Skeletal muscle satellite cell (primary cell): ENCODE data around the gene ALOX12.
A peak's percentile ranks its signal among the peaks of the same experiment; 100 is the strongest.

Experiments used
- H3K27me3 ChIP-seq: 2 replicates; pipeline ENCODE4 v1.7.0; 2013; ENCODE audit warnings: low read length; ENCODE audit not compliant: control insufficient read depth, insufficient read depth
- H3K36me3 ChIP-seq: 2 replicates; pipeline ENCODE4 v1.7.0; 2013; ENCODE audit warnings: mild to moderate bottlenecking, control low read depth, low read length; ENCODE audit not compliant: insufficient read depth
- H3K4me1 ChIP-seq: 2 replicates; pipeline ENCODE4 v1.7.0; 2013; ENCODE audit warnings: low read length; ENCODE audit not compliant: control insufficient read depth, insufficient read depth
- H3K4me2 ChIP-seq: 2 replicates; pipeline ENCODE4 v1.7.0; 2013; ENCODE audit warnings: mild to moderate bottlenecking, low read length
- H3K4me3 ChIP-seq: 2 replicates; pipeline ENCODE4 v1.7.0; 2013; ENCODE audit warnings: low read length
- H3K9ac ChIP-seq: 2 replicates; pipeline ENCODE4 v1.7.0; 2013; ENCODE audit warnings: mild to moderate bottlenecking, low read depth, low read length, moderate library complexity
- H3K9me3 ChIP-seq: replicated peaks from 2 replicates; pipeline ENCODE4 v1.7.0; 2013; ENCODE audit warnings: mild to moderate bottlenecking, control low read depth, low read length

ALOX12 gene

DNA sequence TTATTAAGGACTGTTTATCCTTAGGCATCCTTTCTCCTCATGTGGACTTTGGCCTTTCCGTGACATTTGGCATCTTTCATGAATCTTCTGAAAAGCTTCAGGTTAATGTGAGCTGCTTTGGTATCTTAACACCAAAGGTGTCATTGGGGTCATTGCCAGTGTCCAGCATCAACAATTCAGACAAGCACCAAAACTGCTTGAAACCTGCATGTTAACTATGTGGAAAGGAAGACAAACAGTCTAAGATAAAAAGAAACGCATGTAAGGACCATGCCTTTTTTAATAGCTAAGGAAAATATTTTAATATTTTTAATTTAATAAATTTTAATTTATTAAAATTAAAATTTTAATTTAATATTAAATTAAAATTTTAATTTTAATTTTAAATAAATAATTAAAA lies 7.9 kb downstream of the ALOX12 start:
- Histone ChIP-seq H3K4me2 (no peak overlapping the region), H3K27me3 (no peaks in the 10 kb centered on the region), H3K9ac (no peak overlapping the region), H3K4me1 (no peaks in the 10 kb centered on the region), H3K4me3 (no peak overlapping the region), H3K36me3 (peaks cover 44% of the 10 kb centered on the region), H3K9me3 (no peaks in the 10 kb centered on the region)

DNA sequence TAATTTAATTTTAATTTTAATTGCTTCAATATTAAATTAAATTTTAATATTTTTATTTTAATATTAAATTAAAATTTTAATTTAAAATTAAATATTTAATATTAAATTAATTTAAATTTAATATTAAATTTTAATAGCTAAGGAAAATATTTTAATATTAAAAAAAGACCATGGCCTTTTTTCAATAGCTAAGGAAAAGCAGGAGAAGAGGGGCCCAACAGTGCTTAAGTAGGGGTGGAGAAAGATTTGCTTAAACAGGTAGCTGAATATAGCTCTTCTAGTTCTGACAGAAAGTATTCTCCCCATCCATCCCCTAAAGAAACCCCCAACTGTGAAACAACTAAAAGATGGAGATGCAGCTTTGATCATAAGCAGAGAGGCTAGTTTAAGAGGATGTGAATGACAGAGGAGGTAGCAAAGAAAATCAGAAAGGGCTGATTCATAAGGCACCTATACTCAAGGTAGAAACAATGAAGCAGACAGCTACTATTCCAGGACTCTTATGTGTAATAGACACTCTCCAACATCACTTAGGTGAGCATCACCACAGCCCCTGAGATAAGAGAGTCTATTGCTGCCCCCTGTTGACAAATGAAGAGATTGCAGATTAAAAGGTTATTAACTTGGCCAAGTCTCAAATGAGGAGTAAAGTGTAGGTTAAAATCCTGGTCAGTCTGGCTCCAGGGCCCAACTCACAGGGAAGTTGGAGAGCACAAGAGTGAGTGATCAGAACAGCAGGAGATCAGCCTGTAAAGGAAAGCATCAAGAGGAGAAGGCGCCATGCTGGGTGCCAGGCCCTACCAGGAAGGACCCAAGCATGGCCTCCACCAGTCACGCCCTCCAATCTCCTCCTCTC lies 8.8 kb downstream of the ALOX12 start:
- no peak overlapping the region for H3K4me3 ChIP-seq
- no peaks in the 10 kb centered on the region for H3K27me3 ChIP-seq
- no peak overlapping the region for H3K4me2 ChIP-seq
- H3K36me3 ChIP-seq = peaks cover 36% of the 10 kb centered on the region
- H3K4me1 ChIP-seq = no peaks in the 10 kb centered on the region
- no peak overlapping the region for H3K9ac ChIP-seq
- no peaks in the 10 kb centered on the region for H3K9me3 ChIP-seq

DNA sequence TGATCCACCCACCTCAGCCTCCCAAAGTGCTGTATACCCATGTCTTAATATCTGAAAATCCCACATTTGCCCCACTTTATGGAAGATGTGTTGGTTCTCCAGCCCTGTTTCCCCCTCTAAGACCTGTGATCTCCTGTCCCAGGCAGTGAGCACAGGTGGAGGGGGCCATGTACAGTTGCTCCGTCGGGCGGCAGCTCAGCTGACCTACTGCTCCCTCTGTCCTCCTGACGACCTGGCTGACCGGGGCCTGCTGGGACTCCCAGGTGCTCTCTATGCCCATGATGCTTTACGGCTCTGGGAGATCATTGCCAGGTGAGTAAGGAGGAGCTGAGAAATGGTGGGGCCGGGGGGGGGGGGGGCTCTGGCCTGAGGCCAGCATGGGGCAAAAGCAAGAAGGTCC lies 9.9 kb downstream of the ALOX12 start:
- H3K27me3 ChIP-seq = no peaks in the 10 kb centered on the region
- H3K9me3 ChIP-seq = no peaks in the 10 kb centered on the region
- H3K4me3 ChIP-seq = no peak overlapping the region
- H3K4me1 ChIP-seq = peaks cover 5% of the 10 kb centered on the region
- peaks cover 26% of the 10 kb centered on the region for H3K36me3 ChIP-seq
- no peak overlapping the region for H3K9ac ChIP-seq
- no peak overlapping the region for H3K4me2 ChIP-seq

DNA sequence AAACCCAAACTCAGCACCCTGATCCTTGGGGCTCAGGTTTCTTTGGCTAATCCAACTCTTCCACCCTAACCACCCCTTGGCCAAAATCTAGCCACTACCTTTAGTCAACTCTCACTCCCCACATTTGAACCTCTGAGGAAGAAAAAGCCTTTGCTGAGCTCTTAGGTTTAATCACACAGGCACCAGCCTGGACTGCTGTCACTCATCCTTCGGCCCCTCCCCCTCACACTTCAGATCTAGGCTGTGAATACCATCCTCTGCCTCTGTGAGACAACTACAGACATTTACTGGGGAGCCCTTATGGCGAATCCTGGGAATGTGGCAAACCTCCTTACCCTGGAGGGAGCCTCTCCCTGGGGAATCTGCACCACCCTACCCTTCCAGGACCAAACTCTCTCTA lies 11.3 kb downstream of the ALOX12 start:
- H3K36me3 ChIP-seq = peaks cover 12% of the 10 kb centered on the region
- H3K4me3 ChIP-seq = no peak overlapping the region
- no peaks in the 10 kb centered on the region for H3K9me3 ChIP-seq
- H3K27me3 ChIP-seq = no peaks in the 10 kb centered on the region
- no peak overlapping the region for H3K4me2 ChIP-seq
- H3K9ac ChIP-seq = no peak overlapping the region
- peaks cover 12% of the 10 kb centered on the region for H3K4me1 ChIP-seq

DNA sequence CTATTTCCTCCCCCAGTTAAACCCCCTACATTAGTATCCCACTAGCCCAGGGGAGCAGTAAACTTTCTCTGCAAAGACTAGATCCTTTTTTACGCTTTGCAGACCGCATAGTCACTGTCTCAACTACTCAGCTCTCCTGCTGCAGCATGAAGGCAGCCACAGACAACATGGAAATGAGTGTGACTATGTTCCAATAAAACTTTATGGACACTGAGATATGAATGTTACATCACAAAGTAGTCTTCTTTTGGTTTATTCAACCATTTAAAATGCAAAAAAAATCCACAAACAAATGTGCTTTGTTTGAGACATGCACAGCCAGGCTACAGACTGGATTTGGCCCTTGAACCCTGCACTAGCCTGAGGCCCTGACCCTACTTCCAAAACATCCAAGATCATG lies 14.7 kb downstream of the ALOX12 start:
- peaks cover 25% of the 10 kb centered on the region for H3K4me1 ChIP-seq
- H3K9ac ChIP-seq = peak overlapping the region; percentile 99
- H3K4me3 ChIP-seq = peak overlapping the region; percentile 99
- H3K36me3 ChIP-seq = peaks cover 12% of the 10 kb centered on the region
- H3K4me2 ChIP-seq = peak overlapping the region; percentile 89
- H3K27me3 ChIP-seq = no peaks in the 10 kb centered on the region
- no peaks in the 10 kb centered on the region for H3K9me3 ChIP-seq

DNA sequence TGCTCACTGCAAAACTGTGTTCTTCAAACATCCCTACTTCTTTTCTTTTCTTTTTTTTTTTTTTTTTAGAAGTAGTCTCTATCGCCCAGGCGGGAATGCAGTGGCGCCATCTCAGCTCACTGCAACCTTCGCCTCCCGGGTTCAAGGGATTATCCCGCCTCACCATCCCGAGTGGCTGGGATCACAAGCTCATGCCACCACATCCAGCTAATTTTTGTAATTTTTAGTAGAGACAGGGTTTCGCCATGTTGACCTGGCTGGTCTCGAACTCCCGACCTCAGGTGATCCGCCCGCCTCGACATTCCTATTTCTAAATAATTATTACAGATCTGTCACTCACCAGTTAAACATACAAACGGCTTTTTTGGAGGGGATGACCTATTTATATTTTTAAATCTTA lies 15.6 kb downstream of the ALOX12 start:
- Histone ChIP-seq H3K4me2 (peak overlapping the region; percentile 89), H3K4me3 (peak overlapping the region; percentile 99), H3K9me3 (no peaks in the 10 kb centered on the region), H3K9ac (peak overlapping the region; percentile 99), H3K4me1 (peaks cover 30% of the 10 kb centered on the region), H3K27me3 (no peaks in the 10 kb centered on the region), H3K36me3 (peaks cover 12% of the 10 kb centered on the region)

DNA sequence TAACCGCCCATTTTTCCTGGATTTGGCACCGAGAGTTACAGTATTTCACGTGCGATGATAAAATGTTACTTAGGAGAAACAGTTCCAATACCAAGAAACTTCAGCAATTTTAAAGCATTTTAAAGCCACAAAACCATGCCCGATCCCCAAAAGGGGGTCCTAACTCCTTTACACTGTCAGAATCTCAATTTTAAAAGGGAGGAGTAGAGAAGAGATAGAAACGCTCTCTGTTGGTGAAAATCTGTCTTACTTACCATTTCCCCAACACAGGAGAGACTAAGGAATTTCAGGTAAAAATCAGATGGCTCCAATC lies 16.0 kb downstream of the ALOX12 start:
- peak overlapping the region; percentile 89 for H3K4me2 ChIP-seq
- H3K27me3 ChIP-seq = no peaks in the 10 kb centered on the region
- peak overlapping the region; percentile 99 for H3K4me3 ChIP-seq
- peaks cover 30% of the 10 kb centered on the region for H3K4me1 ChIP-seq
- peaks cover 13% of the 10 kb centered on the region for H3K36me3 ChIP-seq
- no peaks in the 10 kb centered on the region for H3K9me3 ChIP-seq
- peak overlapping the region; percentile 99 for H3K9ac ChIP-seq

DNA sequence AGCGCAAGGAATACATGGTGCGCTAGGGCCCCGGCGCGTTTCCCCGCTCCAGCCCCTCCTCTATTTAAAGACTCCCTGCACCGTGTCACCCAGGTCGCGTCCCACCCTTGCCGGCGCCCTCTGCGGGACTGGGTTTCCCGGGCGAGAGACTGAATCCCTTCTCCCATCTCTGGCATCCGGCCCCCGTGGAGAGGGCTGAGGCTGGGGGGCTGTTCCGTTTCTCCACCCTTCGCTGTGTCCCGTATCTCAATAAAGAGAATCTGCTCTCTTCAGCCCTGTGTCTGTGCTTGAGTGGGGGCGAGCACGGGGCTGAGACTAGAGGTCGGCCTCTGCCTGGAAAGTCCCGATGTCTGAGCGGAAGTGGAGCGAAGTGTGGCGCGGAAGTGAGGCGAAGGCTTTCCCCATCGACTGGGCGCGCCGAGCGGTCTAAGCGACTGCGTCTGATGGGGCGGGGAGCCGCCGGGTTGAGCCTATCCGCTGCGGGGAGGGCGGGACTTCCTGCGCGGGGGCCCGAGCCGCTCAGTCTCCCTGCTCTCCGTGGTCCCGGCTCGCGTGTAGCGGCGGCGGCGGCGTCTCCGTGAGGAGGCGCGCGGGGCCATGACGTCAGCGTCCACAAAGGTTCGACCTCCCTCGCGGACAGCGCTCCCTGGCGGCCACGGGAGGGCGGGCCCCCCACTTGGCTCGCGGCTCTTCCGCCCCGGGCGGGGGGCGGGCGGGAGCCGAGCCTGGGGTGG lies 18.6 kb downstream of the ALOX12 start:
- peaks cover 16% of the 10 kb centered on the region for H3K36me3 ChIP-seq
- peaks cover 38% of the 10 kb centered on the region for H3K4me1 ChIP-seq
- no peaks in the 10 kb centered on the region for H3K27me3 ChIP-seq
- peak overlapping the region; percentile 89 for H3K4me2 ChIP-seq
- H3K9ac ChIP-seq = peak overlapping the region; percentile 99
- H3K9me3 ChIP-seq = no peaks in the 10 kb centered on the region
- peak overlapping the region; percentile 99 for H3K4me3 ChIP-seq

DNA sequence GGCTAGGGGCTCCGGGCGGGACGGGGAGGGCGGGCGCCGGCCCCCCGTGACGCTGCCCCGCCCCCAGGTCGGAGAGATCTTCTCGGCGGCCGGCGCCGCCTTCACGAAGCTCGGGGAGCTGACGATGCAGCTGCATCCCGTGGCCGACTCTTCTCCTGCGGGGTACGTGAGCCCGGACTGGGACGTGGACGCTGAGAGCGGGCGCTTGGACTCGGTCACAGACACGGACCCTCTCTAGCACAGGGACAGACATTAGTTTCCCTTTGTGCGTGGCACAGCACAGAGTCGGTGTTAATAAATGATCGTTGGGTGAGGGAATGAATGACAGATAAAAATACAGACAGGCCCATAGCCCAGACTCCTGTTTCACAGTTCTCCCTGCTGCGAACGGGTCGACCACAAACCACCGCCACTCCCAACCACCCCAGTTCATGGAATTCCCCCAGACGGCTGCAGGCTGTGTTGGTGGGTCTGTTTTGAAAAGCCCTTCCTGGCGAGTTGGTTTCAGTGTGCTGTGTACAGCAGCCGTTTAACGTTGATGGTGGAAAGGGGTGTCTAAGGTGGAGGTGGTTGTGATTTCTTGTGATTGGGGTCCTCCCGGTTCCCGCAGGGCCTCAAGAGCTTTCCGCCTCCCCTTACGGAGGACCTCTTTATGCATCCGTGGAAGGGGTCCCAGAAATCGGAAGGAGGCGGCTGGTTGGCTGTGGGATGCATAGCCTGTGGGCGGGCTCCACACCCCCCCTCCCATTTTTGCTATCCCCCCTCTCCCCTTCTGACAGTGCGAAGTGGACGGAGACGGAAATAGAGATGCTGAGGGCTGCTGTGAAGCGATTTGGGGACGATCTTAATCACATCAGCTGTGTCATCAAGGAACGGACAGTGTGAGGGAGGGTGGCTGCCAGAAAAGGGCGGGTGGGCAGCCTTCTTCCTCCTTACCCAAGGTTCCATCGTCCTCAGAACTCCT lies 19.4 kb downstream of the ALOX12 start:
- peak overlapping the region; percentile 99 for H3K9ac ChIP-seq
- H3K36me3 ChIP-seq = peaks cover 16% of the 10 kb centered on the region
- H3K4me1 ChIP-seq = peaks cover 46% of the 10 kb centered on the region
- H3K27me3 ChIP-seq = no peaks in the 10 kb centered on the region
- H3K4me3 ChIP-seq = peak overlapping the region; percentile 99
- H3K4me2 ChIP-seq = peak overlapping the region; percentile 89
- no peaks in the 10 kb centered on the region for H3K9me3 ChIP-seq

DNA sequence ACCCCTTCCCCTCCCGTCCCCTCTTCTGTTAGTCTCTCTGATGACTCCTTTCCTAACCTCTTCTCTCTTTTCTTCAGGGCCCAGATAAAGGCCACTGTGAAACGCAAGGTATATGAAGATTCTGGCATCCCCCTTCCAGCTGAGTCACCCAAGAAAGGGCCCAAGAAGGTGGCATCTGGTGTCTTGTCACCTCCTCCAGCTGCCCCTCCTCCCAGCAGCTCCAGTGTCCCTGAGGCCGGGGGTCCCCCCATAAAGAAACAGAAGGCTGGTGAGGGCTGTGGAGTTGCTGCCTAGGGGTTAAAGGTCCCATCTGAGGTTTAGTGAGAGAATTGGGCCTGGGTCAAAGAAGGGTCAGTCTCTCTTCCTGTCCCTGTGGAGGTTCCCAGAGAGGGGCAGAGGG lies 20.6 kb downstream of the ALOX12 start:
- peak overlapping the region; percentile 89 for H3K4me2 ChIP-seq
- H3K36me3 ChIP-seq = peaks cover 16% of the 10 kb centered on the region
- H3K4me3 ChIP-seq = no peak overlapping the region
- no peaks in the 10 kb centered on the region for H3K9me3 ChIP-seq
- peaks cover 38% of the 10 kb centered on the region for H3K4me1 ChIP-seq
- no peak overlapping the region for H3K9ac ChIP-seq
- H3K27me3 ChIP-seq = no peaks in the 10 kb centered on the region
